Fibroblast of lung (primary cell): ENCODE results near the gene XIRP2.

Source experiments
- EZH2 ChIP-seq: IDR thresholded peaks from 2 replicates; pipeline ENCODE4 v1.5.1; 2012; ENCODE audit warnings: low read length, control low read depth, mild to moderate bottlenecking; ENCODE audit errors: missing control alignments
- TF ChIP-seq, protein P1 (sequence below), 2 donors: IDR thresholded peaks in 1 of 2; conservative IDR thresholded peaks in 1 of 2; 1 replicate in 1 of 2; 2 replicates in 1 of 2; pipeline ENCODE4 v1.5.1; 2011 to 2012; ENCODE audit warnings: low read length in 2 of 2, control low read depth in 1 of 2, inconsistent platforms in 1 of 2, low read depth in 1 of 2, mild to moderate bottlenecking in 1 of 2

DNA sequence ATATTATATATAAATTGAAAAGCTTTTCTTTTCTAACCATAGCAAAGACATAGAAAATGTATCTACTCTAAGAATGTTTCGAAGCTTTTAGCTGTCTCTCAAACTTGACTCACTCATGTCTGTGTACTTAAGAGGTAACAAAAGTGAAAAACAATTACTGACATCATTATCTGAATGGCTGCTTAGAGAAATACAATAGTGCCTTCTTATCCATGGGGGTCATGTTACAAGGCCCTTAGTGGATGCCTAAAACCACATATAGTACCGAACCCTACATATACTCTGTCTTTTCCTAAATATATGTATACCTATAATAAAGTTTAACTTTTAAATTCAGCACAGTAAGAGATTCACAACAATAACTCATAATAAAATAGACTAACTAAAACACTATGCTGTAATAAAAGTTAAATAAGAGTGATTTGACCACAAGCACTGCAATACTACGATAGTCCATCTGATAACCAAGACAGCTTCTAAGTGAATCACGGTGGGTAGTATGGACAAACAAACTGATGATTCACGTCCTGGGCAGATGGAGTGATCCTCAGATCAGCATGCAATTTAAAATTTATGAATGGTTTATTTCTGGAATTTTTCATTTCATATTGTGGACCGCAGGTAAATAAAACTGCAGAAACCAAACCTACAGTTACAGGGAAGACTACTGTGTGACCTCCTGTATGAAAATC lies 246.2 kb downstream of the XIRP2 start:
- TF ChIP-seq, protein P1, sequence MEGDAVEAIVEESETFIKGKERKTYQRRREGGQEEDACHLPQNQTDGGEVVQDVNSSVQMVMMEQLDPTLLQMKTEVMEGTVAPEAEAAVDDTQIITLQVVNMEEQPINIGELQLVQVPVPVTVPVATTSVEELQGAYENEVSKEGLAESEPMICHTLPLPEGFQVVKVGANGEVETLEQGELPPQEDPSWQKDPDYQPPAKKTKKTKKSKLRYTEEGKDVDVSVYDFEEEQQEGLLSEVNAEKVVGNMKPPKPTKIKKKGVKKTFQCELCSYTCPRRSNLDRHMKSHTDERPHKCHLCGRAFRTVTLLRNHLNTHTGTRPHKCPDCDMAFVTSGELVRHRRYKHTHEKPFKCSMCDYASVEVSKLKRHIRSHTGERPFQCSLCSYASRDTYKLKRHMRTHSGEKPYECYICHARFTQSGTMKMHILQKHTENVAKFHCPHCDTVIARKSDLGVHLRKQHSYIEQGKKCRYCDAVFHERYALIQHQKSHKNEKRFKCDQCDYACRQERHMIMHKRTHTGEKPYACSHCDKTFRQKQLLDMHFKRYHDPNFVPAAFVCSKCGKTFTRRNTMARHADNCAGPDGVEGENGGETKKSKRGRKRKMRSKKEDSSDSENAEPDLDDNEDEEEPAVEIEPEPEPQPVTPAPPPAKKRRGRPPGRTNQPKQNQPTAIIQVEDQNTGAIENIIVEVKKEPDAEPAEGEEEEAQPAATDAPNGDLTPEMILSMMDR (conservative IDR thresholded peaks at IDR 0.05 in 1 of 2, IDR thresholded peaks at IDR 0.05 in 1 of 2; ENCODE audit: low read depth in 1 of 2, low read length in 2 of 2): no peak
- TF ChIP-seq EZH2: no peak
